ENCODE measurements around the gene ABHD12B. TPM values are rescaled to one million over a fixed set of nuclear protein-coding genes. Genes with fewer than 3 reads are reported as not detected.

Gene ABHD12B
- total RNA-seq, 1 donor from 2014 or later, result not detected

DNA sequence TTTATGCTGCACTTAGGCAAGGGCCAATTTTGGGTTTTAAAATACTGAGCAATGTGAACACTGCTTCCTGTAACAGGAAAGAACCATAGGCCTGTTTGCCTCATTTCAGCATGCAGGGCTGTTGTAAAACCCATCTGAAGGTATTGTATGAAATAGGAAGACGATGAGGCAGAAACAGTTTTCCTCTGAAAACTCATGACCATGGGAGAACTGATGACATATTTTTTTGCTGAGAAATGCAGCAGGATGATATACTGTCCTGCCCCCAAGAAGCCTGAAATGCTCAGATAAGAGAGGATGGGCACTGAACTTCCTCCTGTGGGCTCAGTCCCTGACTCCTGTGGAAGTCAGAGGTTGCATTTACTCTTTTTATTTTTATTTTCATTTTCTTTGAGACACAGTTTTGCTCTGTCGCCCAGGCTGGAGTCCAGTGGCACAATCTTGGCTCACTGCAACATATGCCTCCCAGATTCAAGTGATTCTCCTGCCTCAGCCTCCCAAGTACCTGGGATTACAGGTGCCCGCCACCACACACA, 55.1 kb downstream of the ABHD12B start:
- TF ChIP-seq, protein P1, sequence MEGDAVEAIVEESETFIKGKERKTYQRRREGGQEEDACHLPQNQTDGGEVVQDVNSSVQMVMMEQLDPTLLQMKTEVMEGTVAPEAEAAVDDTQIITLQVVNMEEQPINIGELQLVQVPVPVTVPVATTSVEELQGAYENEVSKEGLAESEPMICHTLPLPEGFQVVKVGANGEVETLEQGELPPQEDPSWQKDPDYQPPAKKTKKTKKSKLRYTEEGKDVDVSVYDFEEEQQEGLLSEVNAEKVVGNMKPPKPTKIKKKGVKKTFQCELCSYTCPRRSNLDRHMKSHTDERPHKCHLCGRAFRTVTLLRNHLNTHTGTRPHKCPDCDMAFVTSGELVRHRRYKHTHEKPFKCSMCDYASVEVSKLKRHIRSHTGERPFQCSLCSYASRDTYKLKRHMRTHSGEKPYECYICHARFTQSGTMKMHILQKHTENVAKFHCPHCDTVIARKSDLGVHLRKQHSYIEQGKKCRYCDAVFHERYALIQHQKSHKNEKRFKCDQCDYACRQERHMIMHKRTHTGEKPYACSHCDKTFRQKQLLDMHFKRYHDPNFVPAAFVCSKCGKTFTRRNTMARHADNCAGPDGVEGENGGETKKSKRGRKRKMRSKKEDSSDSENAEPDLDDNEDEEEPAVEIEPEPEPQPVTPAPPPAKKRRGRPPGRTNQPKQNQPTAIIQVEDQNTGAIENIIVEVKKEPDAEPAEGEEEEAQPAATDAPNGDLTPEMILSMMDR (IDR thresholded peaks at IDR 0.05), result no peak
- ChIA-PET CTCF (no interaction called here), POLR2A (no interaction called here)
- DNase-seq, result no peak
- ATAC-seq (ENCODE audit: low read depth), result no peak
- H3K4me3 Mint-ChIP-seq, result no peak overlapping the region
- H3K27me3 Mint-ChIP-seq, result peaks cover 9% of the 10 kb centered on the region
- intact Hi-C loops (cut with micrococcal nuclease), result no loop called here
- H3K27ac Mint-ChIP-seq, result no peak overlapping the region
- no peaks in the 10 kb centered on the region for H3K4me1 Mint-ChIP-seq
- no peaks in the 10 kb centered on the region for H3K36me3 Mint-ChIP-seq (ENCODE audit: low read depth)
- H3K9me3 Mint-ChIP-seq, result no peaks in the 10 kb centered on the region

DNA sequence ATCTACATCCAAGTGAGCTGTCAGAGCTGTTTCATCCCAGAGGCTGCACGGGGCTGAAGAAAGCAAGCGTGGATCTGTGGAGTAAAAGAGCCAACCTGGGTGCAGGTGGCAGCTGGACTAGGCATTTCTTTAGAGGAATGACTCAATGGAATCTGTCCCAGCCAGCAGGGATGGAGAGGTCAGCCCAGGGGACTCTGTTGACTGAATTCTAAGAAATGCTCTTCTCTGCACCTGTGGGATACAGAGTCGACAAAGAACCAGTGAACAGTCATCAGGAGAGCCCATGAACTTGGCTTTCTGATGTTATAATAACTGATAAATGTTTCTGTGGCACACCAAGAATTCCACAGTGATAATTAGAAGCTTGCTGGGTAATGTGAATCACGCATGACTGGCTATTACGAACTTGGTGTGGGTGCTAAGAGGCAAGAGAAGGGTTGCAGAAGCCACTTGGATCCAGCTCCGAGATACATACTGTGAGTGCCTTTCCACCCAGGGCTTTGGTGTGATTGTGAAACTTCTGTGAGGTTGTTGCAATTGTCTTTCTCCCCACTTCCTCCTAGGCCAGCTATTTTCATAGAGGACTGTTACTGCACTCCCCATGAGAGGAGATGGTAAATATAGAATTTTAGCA, 56.3 kb downstream of the ABHD12B start:
- TF ChIP-seq, protein P1 (IDR thresholded peaks at IDR 0.05), result no peak
- Mint-ChIP-seq H3K4me3 (no peak overlapping the region), H3K9me3 (no peaks in the 10 kb centered on the region), H3K27me3 (peaks cover 10% of the 10 kb centered on the region), H3K4me1 (no peaks in the 10 kb centered on the region), H3K27ac (no peak overlapping the region), H3K36me3 (ENCODE audit: low read depth) (no peaks in the 10 kb centered on the region)
- intact Hi-C loops (cut with micrococcal nuclease), result no loop called here
- ChIA-PET POLR2A (interaction anchor here (0.5 kb wide), 1 partner anchor 68 kb away, joined by 4 read pairs; no protein-coding TSS in a partner anchor), CTCF (no interaction called here)
- ATAC-seq (ENCODE audit: low read depth) (no peak), DNase-seq (no peak)

DNA sequence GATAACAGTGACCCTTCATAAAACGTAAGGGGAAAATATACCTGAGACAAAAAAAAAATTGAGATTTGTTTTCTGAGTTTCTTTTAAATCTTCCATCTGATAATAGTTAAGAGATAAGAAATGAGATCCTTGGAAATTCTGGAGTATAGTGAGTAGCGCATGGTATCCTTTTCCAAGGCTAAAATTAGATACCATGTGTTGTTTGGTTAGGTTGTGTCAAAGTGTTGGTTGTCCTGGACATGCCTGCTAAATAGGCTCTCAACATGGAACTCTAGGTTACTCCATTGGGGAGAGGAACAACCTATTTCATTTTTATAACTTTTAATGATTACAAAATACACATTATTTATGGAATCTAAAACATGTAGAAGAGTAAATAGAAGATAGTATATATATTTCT, 57.7 kb downstream of the ABHD12B start:
- CTCF ChIA-PET, result no interaction called here
- ATAC-seq (ENCODE audit: low read depth) (no peak), DNase-seq (no peak)
- POLR2A ChIA-PET, result no interaction called here
- H3K4me1 Mint-ChIP-seq, result no peaks in the 10 kb centered on the region
- H3K9me3 Mint-ChIP-seq, result no peaks in the 10 kb centered on the region
- H3K4me3 Mint-ChIP-seq, result no peak overlapping the region
- H3K36me3 Mint-ChIP-seq (ENCODE audit: low read depth), result no peaks in the 10 kb centered on the region
- TF ChIP-seq, protein P1 (IDR thresholded peaks at IDR 0.05), result no peak
- no peak overlapping the region for H3K27ac Mint-ChIP-seq
- H3K27me3 Mint-ChIP-seq, result peaks cover 11% of the 10 kb centered on the region
- intact Hi-C loops (cut with micrococcal nuclease), result no loop called here

DNA sequence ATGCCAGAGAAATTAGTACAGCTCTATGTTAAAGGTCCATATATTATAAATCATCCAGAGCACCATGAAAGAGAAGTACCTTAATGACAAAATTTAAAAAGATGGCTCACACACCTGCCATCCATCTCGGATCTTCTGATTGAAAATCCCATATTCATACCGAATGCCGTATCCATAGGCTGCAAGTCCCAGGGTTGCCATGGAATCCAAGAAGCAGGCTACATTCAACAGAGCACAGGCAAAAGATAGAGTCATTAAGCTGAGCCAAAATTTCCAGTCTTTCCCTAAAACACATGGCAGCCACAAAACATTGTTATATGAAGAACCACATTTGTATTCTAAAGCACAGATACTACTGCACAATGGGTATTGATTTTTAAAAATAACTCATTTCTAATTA, 59.7 kb downstream of the ABHD12B start:
- ATAC-seq (ENCODE audit: low read depth), result no peak
- no peak for DNase-seq
- ChIA-PET CTCF (no interaction called here), POLR2A (no interaction called here)
- no peaks in the 10 kb centered on the region for H3K9me3 Mint-ChIP-seq
- no peaks in the 10 kb centered on the region for H3K36me3 Mint-ChIP-seq (ENCODE audit: low read depth)
- peaks cover 16% of the 10 kb centered on the region for H3K27me3 Mint-ChIP-seq
- H3K4me1 Mint-ChIP-seq, result no peaks in the 10 kb centered on the region
- H3K27ac Mint-ChIP-seq, result no peak overlapping the region
- no peak overlapping the region for H3K4me3 Mint-ChIP-seq
- TF ChIP-seq, protein P1 (IDR thresholded peaks at IDR 0.05), result no peak
- intact Hi-C loops (cut with micrococcal nuclease), result no loop called here

DNA sequence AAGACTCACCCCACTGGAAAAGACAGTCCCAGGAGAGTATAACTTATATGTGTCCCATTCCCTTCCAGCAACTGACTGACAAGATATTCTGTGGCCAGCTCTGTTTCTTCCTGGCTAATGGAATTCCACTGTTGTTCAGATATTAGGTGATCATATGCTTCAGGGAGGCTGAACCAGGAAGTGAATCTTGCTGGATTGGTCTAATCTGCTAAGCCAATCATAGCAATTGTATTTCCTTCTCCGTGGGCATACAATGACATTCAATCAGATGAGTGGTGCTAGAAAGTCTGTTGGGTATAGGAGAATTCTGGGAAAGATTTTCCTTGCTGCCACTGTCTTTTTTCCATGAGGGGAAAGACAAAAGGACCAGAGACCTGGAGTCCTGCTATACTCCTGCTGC, 60.3 kb downstream of the ABHD12B start:
- no peaks in the 10 kb centered on the region for H3K4me1 Mint-ChIP-seq
- ChIA-PET CTCF (no interaction called here), POLR2A (no interaction called here)
- DNase-seq (no peak), ATAC-seq (ENCODE audit: low read depth) (no peak)
- no peaks in the 10 kb centered on the region for H3K9me3 Mint-ChIP-seq
- intact Hi-C loops (cut with micrococcal nuclease), result no loop called here
- peaks cover 16% of the 10 kb centered on the region for H3K27me3 Mint-ChIP-seq
- no peaks in the 10 kb centered on the region for H3K36me3 Mint-ChIP-seq (ENCODE audit: low read depth)
- no peak overlapping the region for H3K4me3 Mint-ChIP-seq
- no peak overlapping the region for H3K27ac Mint-ChIP-seq
- TF ChIP-seq, protein P1 (IDR thresholded peaks at IDR 0.05), result no peak

Data from activated B cell treated with CpG ODN at 0.5 μM for 24 hours (primary cell).